Keratinocyte (primary cell): Measurements from ENCODE around the gene NR1I3. TPM values are rescaled to one million over a fixed set of nuclear protein-coding genes. Genes with fewer than 3 reads are reported as not detected.

ENCODE experiments used
- DNase-seq: peaks from one replicate; pipeline ENCODE4 v3.0.0-alpha.2; 2011; ENCODE audit warnings: low read depth, missing footprints, low spot score
- FAIRE-seq: peaks from 2 replicates; lab custom pipeline; 2011; peaks lifted over from hg19 to GRCh38; lab: Jason Lieb, UNC
- H2AFZ ChIP-seq: 2 replicates; pipeline ENCODE4 v1.6.0; 2012; ENCODE audit warnings: low read length, control low read depth, inconsistent platforms; ENCODE audit not compliant: control insufficient read depth
- H3K27ac ChIP-seq: 2 replicates; pipeline ENCODE4 v1.5.1; 2011; ENCODE audit warnings: low read length; ENCODE audit not compliant: control insufficient read depth, insufficient read depth
- H3K27me3 ChIP-seq: 3 replicates; pipeline ENCODE4 v1.6.0; 2011; ENCODE audit warnings: low read length; ENCODE audit not compliant: control insufficient read depth, insufficient read depth; ENCODE audit errors: extremely low read depth
- H3K36me3 ChIP-seq, 2 experiments: 2 replicates in 1 of 2; 3 replicates in 1 of 2; pipeline ENCODE4 v1.5.1; 2011; ENCODE audit warnings: low read length in 2 of 2, mild to moderate bottlenecking in 1 of 2; ENCODE audit not compliant: control insufficient read depth in 2 of 2, insufficient read depth in 2 of 2; ENCODE audit errors: extremely low read depth in 1 of 2
- H3K4me1 ChIP-seq: 3 replicates; pipeline ENCODE4 v1.5.1; 2011; ENCODE audit warnings: low read length; ENCODE audit not compliant: control insufficient read depth, insufficient read depth; ENCODE audit errors: extremely low read depth
- H3K4me2 ChIP-seq: 3 replicates; pipeline ENCODE4 v1.6.0; 2011; ENCODE audit warnings: low read depth, low read length; ENCODE audit not compliant: control insufficient read depth, insufficient read depth; ENCODE audit errors: extremely low read depth
- H3K4me3 ChIP-seq, 3 experiments: fragments of 200-600 bp in 1 of 3; sonication (generic) in 1 of 3; 2 replicates in 2 of 3; 3 replicates in 1 of 3; pipeline ENCODE4 v1.5.1; 2011 to 2016; ENCODE audit warnings: low read length in 3 of 3, mild to moderate bottlenecking in 3 of 3, control low read depth in 2 of 3, inconsistent platforms in 1 of 3, low read depth in 1 of 3, mixed read lengths in 1 of 3, mixed run types in 1 of 3, moderate library complexity in 1 of 3; ENCODE audit not compliant: control insufficient read depth in 2 of 3, insufficient read depth in 2 of 3; ENCODE audit errors: extremely low read depth in 1 of 3
- H3K79me2 ChIP-seq: 2 replicates; pipeline ENCODE4 v1.6.0; 2012; ENCODE audit warnings: low read length; ENCODE audit not compliant: control insufficient read depth, insufficient read depth
- H3K9ac ChIP-seq: 3 replicates; pipeline ENCODE4 v1.6.0; 2011; ENCODE audit warnings: low read length; ENCODE audit not compliant: control insufficient read depth, insufficient read depth; ENCODE audit errors: extremely low read depth
- H3K9me1 ChIP-seq: 3 replicates; pipeline ENCODE4 v1.6.0; 2011; ENCODE audit warnings: low read length; ENCODE audit not compliant: control insufficient read depth, insufficient read depth; ENCODE audit errors: extremely low read depth
- H3K9me3 ChIP-seq: 2 replicates; pipeline ENCODE4 v1.5.1; 2012; ENCODE audit warnings: low read depth, low read length; ENCODE audit not compliant: control insufficient read depth
- H4K20me1 ChIP-seq: 3 replicates; pipeline ENCODE4 v1.6.0; 2011; ENCODE audit warnings: low read length; ENCODE audit not compliant: control insufficient read depth, insufficient read depth; ENCODE audit errors: extremely low read depth
- EZH2 ChIP-seq: IDR thresholded peaks from one replicate; pipeline ENCODE4 v1.6.1; 2012; ENCODE audit warnings: inconsistent platforms, mild to moderate bottlenecking, low read length, moderate library complexity
- dilution Hi-C: fragments of 300-500 bp; cut with MboI; formaldehyde crosslinking; loops from one replicate; pipeline ENCODE4 v1.7.0; 2020; ENCODE audit warnings: low sequenced_read_pairs; ENCODE audit not compliant: extremely low pct_ligation_motif_present
- polyA plus RNA-seq, 5 experiments: library from polyadenylated mRNA; depleted of rRNA in 3 of 5; stranded (reverse) in 3 of 5; stranded (forward) in 1 of 5; unstranded in 1 of 5; fragments of >200 nt; gene quantifications; 1 replicate in 1 of 5; 2 replicates in 3 of 5; 3 replicates in 1 of 5; pipeline versions ENCODE4 v1.2.1 to v1.2.3, GENCODE V29; 2011 to 2012; ENCODE audit warnings: missing spikeins in 2 of 5, low read depth in 1 of 5, low replicate concordance in 1 of 5
- TF ChIP-seq, protein P1 (sequence below), 3 experiments: IDR thresholded peaks in 1 of 3; conservative IDR thresholded peaks in 1 of 3; optimal IDR thresholded peaks in 1 of 3; 2 replicates in 2 of 3; 3 replicates in 1 of 3; pipeline versions ENCODE3 to v1.5.1; 2011; ENCODE audit warnings: low read length in 3 of 3, mild to moderate bottlenecking in 3 of 3, moderate library complexity in 2 of 3, control low read depth in 1 of 3, inconsistent platforms in 1 of 3; ENCODE audit not compliant: insufficient read depth in 2 of 3; ENCODE audit errors: extremely low read depth in 1 of 3

Gene NR1I3
- polyA plus RNA-seq, 1 donor (not counting 4 experiments of a cell fraction or from before 2014, with no cell fraction given), result not detected

DNA sequence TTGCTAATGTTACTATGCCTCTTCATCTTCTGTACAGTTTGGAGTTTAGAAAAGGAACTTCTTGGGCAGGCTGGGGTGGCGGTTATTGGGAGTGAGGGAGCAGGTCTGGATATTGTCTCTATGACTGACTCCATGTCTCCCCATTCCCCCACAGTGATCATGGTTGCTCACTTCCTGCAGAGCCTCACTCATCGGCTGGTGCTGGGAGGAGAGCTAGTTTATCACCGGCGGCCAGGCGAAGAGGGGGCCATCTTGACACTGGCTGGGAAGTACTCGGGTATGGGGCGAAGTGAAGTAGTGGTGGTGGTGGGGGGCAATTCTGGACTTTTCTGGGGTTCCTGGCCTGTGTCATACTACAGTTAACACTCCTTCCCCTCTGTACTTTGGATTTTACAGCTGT is 10.0 kb downstream of the NR1I3 start:
- DNase-seq (no peak), FAIRE-seq (no peak)
- Histone ChIP-seq H3K27me3 (no peaks in the 10 kb centered on the region), H2AFZ (no peak overlapping the region), H3K27ac (no peak overlapping the region), H3K4me2 (peak overlapping the region; percentile 97), H3K9me3 (no peaks in the 10 kb centered on the region), H3K4me1 (peaks cover 19% of the 10 kb centered on the region), H3K4me3 (peak overlapping the region in 1 of 3 experiments; percentile 88), H4K20me1 (no peaks in the 10 kb centered on the region), H3K79me2 (peaks cover 13% of the 10 kb centered on the region), H3K9me1 (no peaks in the 10 kb centered on the region), H3K9ac (no peak overlapping the region), H3K36me3 (peaks cover 12 to 17% of the 10 kb centered on the region in 2 experiments)
- dilution Hi-C loops, result no loop called here
- TF ChIP-seq EZH2, result no peak
- TF ChIP-seq, protein P1, sequence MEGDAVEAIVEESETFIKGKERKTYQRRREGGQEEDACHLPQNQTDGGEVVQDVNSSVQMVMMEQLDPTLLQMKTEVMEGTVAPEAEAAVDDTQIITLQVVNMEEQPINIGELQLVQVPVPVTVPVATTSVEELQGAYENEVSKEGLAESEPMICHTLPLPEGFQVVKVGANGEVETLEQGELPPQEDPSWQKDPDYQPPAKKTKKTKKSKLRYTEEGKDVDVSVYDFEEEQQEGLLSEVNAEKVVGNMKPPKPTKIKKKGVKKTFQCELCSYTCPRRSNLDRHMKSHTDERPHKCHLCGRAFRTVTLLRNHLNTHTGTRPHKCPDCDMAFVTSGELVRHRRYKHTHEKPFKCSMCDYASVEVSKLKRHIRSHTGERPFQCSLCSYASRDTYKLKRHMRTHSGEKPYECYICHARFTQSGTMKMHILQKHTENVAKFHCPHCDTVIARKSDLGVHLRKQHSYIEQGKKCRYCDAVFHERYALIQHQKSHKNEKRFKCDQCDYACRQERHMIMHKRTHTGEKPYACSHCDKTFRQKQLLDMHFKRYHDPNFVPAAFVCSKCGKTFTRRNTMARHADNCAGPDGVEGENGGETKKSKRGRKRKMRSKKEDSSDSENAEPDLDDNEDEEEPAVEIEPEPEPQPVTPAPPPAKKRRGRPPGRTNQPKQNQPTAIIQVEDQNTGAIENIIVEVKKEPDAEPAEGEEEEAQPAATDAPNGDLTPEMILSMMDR (optimal IDR thresholded peaks at IDR 0.05 in 1 of 3, IDR thresholded peaks at IDR 0.05 in 1 of 3, conservative IDR thresholded peaks at IDR 0.05 in 1 of 3; ENCODE audit: extremely low read depth in 1 of 3, insufficient read depth in 2 of 3, low read length in 3 of 3), result no peak

DNA sequence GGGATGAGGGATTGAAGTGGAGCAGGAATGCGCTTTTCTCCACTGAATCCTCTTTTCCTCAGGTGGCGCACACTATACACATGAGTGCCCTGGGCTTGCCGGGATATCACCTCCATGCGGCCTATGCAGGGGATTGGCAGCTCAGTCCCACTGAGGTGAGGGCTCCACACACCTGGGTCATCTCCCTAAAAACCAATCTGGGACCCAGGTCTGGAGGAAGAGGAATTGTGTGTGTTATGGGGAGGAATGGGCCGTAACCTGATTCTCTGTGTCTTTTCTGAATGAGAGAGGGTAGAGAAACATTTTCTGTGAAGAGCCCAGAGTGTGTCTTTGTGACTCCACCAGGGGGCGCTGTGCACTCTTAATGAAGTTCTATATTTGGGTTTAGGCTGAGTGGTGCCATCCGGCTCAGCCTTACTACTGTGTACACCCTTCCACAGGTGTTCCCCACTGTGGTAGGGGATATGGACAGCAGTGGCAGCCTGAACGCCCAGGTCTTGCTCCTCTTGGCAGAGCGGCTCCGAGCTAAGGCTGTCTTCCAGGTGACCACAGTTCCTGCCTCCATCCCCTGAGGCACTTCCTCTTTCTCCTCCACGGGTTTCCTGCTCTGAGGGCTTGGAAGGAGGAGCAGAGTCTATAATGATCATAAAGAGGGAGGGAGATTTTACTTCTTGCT is 10.7 kb downstream of the NR1I3 start:
- peak; percentile 72 for FAIRE-seq
- Histone ChIP-seq H2AFZ (peak overlapping the region; percentile 60), H3K4me1 (peaks cover 19% of the 10 kb centered on the region), H3K27ac (peak overlapping the region; percentile 42), H3K9ac (peak overlapping the region; percentile 84), H3K36me3 (peaks cover 12 to 17% of the 10 kb centered on the region in 2 experiments), H3K4me2 (peak overlapping the region; percentile 97), H3K9me1 (no peaks in the 10 kb centered on the region), H4K20me1 (no peaks in the 10 kb centered on the region), H3K27me3 (no peaks in the 10 kb centered on the region), H3K4me3 (peak overlapping the region; percentile 88 to 97 (median 90)), H3K9me3 (no peaks in the 10 kb centered on the region), H3K79me2 (peaks cover 13% of the 10 kb centered on the region)
- peak; percentile 48 for DNase-seq
- TF ChIP-seq, protein P1 (optimal IDR thresholded peaks at IDR 0.05 in 1 of 3, IDR thresholded peaks at IDR 0.05 in 1 of 3, conservative IDR thresholded peaks at IDR 0.05 in 1 of 3; ENCODE audit: extremely low read depth in 1 of 3, insufficient read depth in 2 of 3, low read length in 3 of 3), result peak; percentile 77 to 90 (median 82)
- TF ChIP-seq EZH2, result no peak
- dilution Hi-C loops, result no loop called here
